ENCODE data around the gene NAALADL2.
A peak's percentile ranks its signal among the peaks of the same experiment; 100 is the strongest.

The NAALADL2 gene

GRCh38 chr3:175617247-175617646 is 758.1 kb downstream of the NAALADL2 start:
- no peak for DNase-seq

DNA sequence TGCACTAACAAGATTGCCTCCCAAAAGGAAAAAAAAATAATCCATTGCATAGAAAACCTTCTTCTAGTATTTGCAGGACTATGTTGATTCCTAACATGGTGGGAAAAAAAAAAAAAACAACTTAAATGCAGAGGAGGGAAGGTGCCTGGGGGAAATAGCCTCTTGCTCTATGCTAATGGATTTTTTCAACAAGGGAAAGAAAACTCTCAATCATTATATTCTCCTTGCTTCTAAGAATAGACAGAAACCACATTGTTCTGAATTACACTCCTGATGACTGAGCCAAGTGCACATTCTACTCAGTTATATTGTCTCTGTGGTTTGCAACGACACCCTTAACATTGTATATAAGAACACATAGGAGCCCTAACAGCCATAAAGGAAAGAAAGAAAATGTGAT is 760.2 kb downstream of the NAALADL2 start:
- no peak for DNase-seq

- DNase-seq, result no peak
Observed at GRCh38 chr3:175620093-175620492, 761.0 kb downstream of the NAALADL2 start.

- DNase-seq, result peak; percentile 41
Observed at GRCh38 chr3:175620532-175620931, 761.4 kb downstream of the NAALADL2 start.

GRCh38 chr3:175640958-175641357 is 781.8 kb downstream of the NAALADL2 start:
- DNase-seq, result no peak

GRCh38 chr3:175646865-175647264 is 787.7 kb downstream of the NAALADL2 start:
- no peak for DNase-seq

DNA sequence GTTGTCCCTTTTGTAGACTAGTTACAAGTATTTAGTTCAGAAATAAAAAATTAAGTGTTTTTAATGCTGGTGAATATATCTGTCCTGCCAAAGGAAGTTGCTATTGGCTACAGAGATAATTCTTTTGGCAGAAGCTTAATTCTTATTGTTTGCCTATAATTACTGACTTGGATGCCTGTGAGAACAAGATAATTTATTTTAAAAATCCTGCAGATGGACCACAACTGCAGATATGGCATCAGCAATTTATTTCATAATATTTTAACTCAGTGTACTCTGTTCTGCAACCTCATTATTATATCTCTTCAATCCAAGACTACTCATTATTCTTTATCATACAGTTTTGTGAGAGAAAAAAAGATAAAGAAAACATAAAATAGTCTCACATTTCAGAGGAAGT is 789.8 kb downstream of the NAALADL2 start:
- DNase-seq, result no peak

- no peak for DNase-seq
Observed at GRCh38 chr3:175651716-175652115, 792.6 kb downstream of the NAALADL2 start.

DNA sequence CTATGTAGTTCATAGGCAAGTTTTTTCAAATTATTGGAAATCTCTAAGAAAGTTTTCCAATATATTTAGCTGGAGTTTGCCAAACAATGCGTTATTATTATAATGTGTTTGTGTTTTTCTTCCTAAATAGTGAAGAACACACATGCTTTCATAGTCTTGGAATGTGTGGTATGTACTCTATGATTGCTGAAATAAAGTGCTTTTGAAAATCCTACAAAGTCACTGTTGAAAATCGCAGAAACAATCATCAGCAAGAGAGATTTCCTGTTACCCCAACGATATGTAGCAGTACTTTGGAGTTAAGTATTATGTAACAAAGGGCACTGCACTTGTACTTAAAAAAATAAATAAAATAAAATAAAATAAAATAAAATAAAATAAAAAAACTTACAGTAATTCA is 796.2 kb downstream of the NAALADL2 start:
- no peak for DNase-seq

DNA sequence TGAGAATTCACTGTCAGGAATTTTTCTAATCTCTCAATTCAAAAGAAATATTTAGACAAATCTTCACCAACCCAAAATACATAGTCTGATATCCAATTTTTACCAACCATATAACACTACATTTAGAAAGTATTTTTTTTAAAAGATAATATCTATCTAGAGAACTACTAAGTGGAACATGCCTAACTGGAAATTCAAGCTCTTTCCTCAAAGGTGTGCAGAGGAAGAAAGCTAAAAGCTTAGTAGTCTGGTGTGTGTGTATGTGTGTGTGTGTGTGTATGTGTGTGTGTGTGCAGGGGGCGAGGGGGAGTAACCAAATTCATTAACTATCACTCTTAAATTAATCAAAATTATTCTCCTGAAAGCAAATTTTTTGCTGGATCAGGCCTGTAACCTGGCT is 797.3 kb downstream of the NAALADL2 start:
- no peak for DNase-seq

- DNase-seq, result no peak
Observed at GRCh38 chr3:175659670-175660350, 800.7 kb downstream of the NAALADL2 start.

DNA sequence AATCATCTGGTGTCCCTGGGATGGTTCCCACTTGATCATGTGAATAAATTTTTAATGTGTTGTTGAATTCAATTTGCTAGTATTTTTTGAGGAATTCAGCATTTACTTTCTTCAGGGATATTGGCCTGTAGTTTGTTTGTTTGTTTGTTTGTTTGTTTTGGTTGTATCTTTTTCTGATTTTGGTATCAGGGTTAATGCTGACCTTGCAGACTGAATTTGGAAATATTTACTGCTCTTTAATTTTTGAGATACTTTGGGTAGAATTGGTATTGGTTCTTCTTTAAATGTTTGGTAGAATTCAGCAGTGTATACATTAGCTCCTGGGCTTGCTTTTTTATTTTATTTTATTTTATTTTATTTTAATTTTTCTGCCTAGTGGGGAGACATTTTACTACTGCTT is 803.7 kb downstream of the NAALADL2 start:
- no peak for DNase-seq

- no peak for DNase-seq
Observed at GRCh38 chr3:175664911-175665310, 805.8 kb downstream of the NAALADL2 start.

DNA sequence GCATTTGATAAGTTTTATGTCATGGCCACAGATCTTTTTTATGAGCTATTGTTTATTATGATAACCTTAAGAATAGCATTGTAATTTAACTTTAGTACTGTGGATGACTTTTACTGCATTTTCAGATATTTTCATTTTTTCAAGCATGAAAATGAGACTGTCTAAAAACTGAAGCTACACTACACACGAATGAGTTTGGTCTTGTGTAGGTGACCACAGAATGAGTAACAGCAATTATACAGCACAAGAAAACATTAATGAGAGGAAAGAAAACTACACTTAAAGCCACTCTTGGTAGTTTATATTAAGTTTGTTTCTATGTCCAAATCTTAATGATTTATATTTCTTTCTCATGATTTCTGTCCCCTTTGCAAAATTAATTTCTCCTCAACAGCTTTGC is 809.2 kb downstream of the NAALADL2 start:
- no peak for DNase-seq

DNA sequence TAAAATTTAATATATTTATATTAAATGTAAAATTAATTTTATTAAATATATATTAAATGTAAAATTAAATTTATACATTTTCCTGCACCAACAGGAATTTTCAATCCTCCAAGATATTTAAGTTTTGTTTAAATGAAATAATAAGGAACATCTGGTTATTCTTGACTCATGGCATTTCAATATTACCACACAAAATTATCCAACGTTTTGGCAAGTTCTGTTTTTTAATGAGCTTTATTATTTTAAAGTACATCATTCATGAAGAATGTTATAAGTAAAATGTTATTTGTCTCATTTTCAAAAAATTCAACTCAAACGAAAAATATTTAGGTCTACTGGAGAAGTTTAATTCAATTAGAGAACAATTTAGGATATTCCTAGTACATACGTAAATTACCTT is 811.4 kb downstream of the NAALADL2 start:
- DNase-seq, result no peak

- DNase-seq, result no peak
Observed at GRCh38 chr3:175672119-175672689, 813.1 kb downstream of the NAALADL2 start.

DNA sequence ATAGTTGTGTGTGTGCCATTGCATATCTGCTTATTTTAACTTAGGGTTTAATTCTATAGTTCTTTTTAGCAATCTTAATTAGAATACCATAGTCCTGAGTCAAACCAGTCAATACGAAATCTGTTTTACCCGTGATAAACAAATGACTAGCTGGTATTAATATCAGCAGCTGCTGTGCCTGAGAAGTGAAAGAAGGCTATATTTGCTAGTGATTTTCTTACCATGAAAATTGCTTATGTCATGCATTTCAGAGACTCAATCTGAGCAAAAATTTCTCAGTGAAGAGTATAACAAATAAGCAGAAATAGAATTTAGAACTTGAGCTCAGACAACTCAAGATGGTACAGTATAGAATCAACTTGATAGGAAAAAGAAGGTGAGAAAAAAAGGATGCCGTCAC is 820.4 kb downstream of the NAALADL2 start:
- DNase-seq, result no peak

- DNase-seq, result no peak
Observed at GRCh38 chr3:175692256-175692655, 833.1 kb downstream of the NAALADL2 start.

DNA sequence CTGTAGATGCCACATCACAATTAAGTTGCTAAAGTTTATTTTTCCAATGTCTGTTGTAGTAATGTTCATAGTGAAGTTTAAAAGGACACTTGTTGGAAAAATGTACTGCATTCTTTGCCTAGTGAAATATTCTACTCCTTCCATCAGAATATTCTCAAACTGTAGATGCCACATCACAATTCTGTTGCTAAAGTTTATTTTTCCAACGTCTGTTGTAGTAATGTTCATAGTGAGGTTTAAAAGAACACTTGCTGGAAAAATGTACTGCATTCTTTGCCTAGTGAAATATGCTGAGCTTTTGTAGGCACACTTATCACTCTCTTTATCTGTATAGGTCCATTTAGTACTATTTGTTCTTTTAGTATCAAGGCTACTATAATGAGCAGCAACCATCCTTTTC is 836.1 kb downstream of the NAALADL2 start:
- DNase-seq, result no peak

DNA sequence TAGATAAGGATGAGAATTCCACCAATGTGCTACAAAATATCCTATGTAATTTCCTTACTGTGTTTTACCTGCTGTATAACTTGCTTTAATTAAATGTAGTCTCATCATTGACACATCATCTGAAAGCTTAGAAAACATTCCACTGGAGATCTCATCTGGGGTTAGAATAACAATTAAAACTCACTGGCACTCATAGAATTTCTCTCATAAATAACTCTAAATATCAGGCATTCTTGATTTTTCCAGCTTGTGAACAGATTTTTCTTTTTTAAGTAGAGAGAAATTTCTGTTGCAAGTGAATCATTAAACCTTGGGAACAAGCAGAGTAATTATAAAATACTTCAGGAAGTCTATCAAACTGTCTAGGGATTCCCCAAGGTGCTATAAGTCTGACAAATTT is 843.8 kb downstream of the NAALADL2 start:
- no peak for DNase-seq

GRCh38 chr3:175704366-175705055 is 845.4 kb downstream of the NAALADL2 start:
- DNase-seq, result no peak

GRCh38 chr3:175713268-175713667 is 854.1 kb downstream of the NAALADL2 start:
- DNase-seq, result no peak

GRCh38 chr3:175716446-175716845 is 857.3 kb downstream of the NAALADL2 start:
- no peak for DNase-seq

DNA sequence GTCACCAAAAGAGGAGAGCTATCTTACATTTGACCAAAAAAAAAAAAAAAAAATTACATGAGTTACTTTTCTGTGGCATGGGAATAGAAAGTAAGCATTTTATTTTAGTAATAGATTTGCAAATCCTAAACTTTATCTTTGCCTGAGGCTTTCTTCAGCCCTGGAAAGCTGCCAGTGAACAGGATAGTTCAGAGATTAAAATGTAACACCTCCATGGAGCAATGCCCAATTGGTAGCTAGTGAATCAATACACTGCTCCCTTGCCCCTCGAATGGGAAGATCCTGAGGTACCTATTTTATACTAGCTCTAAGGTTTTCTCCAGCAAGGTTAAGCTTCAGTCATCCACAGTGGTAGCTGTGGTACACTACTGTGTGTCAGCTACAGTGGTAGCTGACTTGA is 867.1 kb downstream of the NAALADL2 start:
- DNase-seq, result no peak

DNA sequence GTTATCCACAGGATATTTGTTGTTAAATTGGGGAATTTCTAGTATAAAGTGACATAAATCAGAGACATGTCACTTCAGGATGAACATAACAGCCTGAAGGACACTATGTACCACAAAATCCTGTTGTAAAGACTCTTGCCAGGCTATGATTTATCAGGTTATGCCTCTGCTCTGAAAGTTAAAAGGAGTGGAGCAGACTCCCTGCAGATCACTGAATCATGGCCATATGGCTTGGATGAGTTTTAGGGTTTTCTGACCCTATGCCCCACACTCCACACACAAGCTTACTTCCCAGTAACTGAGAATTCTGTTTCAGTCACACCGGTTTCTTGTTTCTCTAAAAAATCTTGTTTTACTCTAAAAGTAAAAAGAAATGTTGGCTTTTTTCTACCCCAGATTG is 869.4 kb downstream of the NAALADL2 start:
- DNase-seq, result no peak

All from NCI-H2171 treated with DMSO at 0.1 percent for 48 hours (cell line).